ENCODE results near the gene NFKB2.
A peak's percentile ranks its signal among the peaks of the same experiment; 100 is the strongest.

Gene NFKB2

GRCh38 chr10:102382871-102383270 lies 12.6 kb upstream of the NFKB2 start:
- H3K4me2 ChIP-seq (ENCODE audit: low read length) = no peak overlapping the region
- TF ChIP-seq CTCF (IDR thresholded peaks at IDR 0.05; ENCODE audit: low read length) = no peak
- no peak for TF ChIP-seq EZH2 (IDR thresholded peaks at IDR 0.05; ENCODE audit: borderline replicate concordance, low read length)
- H3K9ac ChIP-seq (ENCODE audit: low read length) = no peak overlapping the region
- H3K79me2 ChIP-seq (ENCODE audit: insufficient read depth, low read length) = no peaks in the 10 kb centered on the region
- H3K4me3 ChIP-seq (ENCODE audit: low read depth, low read length, poor library complexity, severe bottlenecking) = no peak overlapping the region
- no peaks in the 10 kb centered on the region for H3F3A ChIP-seq (ENCODE audit: insufficient read depth, low read length)
- H3K9me3 ChIP-seq (ENCODE audit: low read length) = no peaks in the 10 kb centered on the region
- H3K4me1 ChIP-seq (ENCODE audit: insufficient read depth, low read length, severe bottlenecking) = no peaks in the 10 kb centered on the region
- H3K27me3 ChIP-seq (ENCODE audit: insufficient read depth, low read length) = no peaks in the 10 kb centered on the region
- no peak overlapping the region for H2AFZ ChIP-seq (ENCODE audit: low read length)
- no peak overlapping the region for H3K27ac ChIP-seq (ENCODE audit: low read depth, low read length, poor library complexity, severe bottlenecking)
- H3K9me2 ChIP-seq (ENCODE audit: low read depth, low read length) = no peaks in the 10 kb centered on the region
- H3K36me3 ChIP-seq (ENCODE audit: insufficient read depth, low read length) = peaks cover 18% of the 10 kb centered on the region; the same call in 1 of the 2 replicates
- no peaks in the 10 kb centered on the region for H4K20me1 ChIP-seq (ENCODE audit: insufficient read depth, low read length)

GRCh38 chr10:102384053-102384452 lies 11.5 kb upstream of the NFKB2 start:
- no peaks in the 10 kb centered on the region for H3F3A ChIP-seq (ENCODE audit: insufficient read depth, low read length)
- TF ChIP-seq CTCF (IDR thresholded peaks at IDR 0.05; ENCODE audit: low read length) (peak; percentile 28; the same call in 1 of the 2 replicates), EZH2 (IDR thresholded peaks at IDR 0.05; ENCODE audit: borderline replicate concordance, low read length) (no peak)
- no peaks in the 10 kb centered on the region for H4K20me1 ChIP-seq (ENCODE audit: insufficient read depth, low read length)
- no peak overlapping the region for H3K4me2 ChIP-seq (ENCODE audit: low read length)
- no peaks in the 10 kb centered on the region for H3K9me2 ChIP-seq (ENCODE audit: low read depth, low read length)
- no peaks in the 10 kb centered on the region for H3K4me1 ChIP-seq (ENCODE audit: insufficient read depth, low read length, severe bottlenecking)
- no peaks in the 10 kb centered on the region for H3K79me2 ChIP-seq (ENCODE audit: insufficient read depth, low read length)
- no peak overlapping the region for H2AFZ ChIP-seq (ENCODE audit: low read length)
- H3K36me3 ChIP-seq (ENCODE audit: insufficient read depth, low read length) = peaks cover 18% of the 10 kb centered on the region; the same call in 1 of the 2 replicates
- no peaks in the 10 kb centered on the region for H3K27me3 ChIP-seq (ENCODE audit: insufficient read depth, low read length)
- H3K4me3 ChIP-seq (ENCODE audit: low read depth, low read length, poor library complexity, severe bottlenecking) = no peak overlapping the region
- no peaks in the 10 kb centered on the region for H3K9me3 ChIP-seq (ENCODE audit: low read length)
- no peak overlapping the region for H3K9ac ChIP-seq (ENCODE audit: low read length)
- H3K27ac ChIP-seq (ENCODE audit: low read depth, low read length, poor library complexity, severe bottlenecking) = no peak overlapping the region

GRCh38 chr10:102384606-102385429 lies 10.7 kb upstream of the NFKB2 start:
- no peaks in the 10 kb centered on the region for H3K27me3 ChIP-seq (ENCODE audit: insufficient read depth, low read length)
- H2AFZ ChIP-seq (ENCODE audit: low read length) = no peak overlapping the region
- no peak overlapping the region for H3K9ac ChIP-seq (ENCODE audit: low read length)
- H3K27ac ChIP-seq (ENCODE audit: low read depth, low read length, poor library complexity, severe bottlenecking) = no peak overlapping the region
- H3F3A ChIP-seq (ENCODE audit: insufficient read depth, low read length) = no peaks in the 10 kb centered on the region
- H3K4me3 ChIP-seq (ENCODE audit: low read depth, low read length, poor library complexity, severe bottlenecking) = no peak overlapping the region
- H3K36me3 ChIP-seq (ENCODE audit: insufficient read depth, low read length) = peaks cover 15% of the 10 kb centered on the region; the same call in 1 of the 2 replicates
- no peaks in the 10 kb centered on the region for H3K9me2 ChIP-seq (ENCODE audit: low read depth, low read length)
- H3K9me3 ChIP-seq (ENCODE audit: low read length) = no peaks in the 10 kb centered on the region
- H3K79me2 ChIP-seq (ENCODE audit: insufficient read depth, low read length) = no peaks in the 10 kb centered on the region
- H3K4me1 ChIP-seq (ENCODE audit: insufficient read depth, low read length, severe bottlenecking) = no peaks in the 10 kb centered on the region
- H3K4me2 ChIP-seq (ENCODE audit: low read length) = no peak overlapping the region
- H4K20me1 ChIP-seq (ENCODE audit: insufficient read depth, low read length) = no peaks in the 10 kb centered on the region
- no peak for TF ChIP-seq CTCF (IDR thresholded peaks at IDR 0.05; ENCODE audit: low read length)
- no peak for TF ChIP-seq EZH2 (IDR thresholded peaks at IDR 0.05; ENCODE audit: borderline replicate concordance, low read length)

All from OCI-LY1 (cell line).